Measurements from ENCODE around the gene ARID3B.
"Not testable (repeated sequence)": the region's sequence is repeated elsewhere in the genome, so short reads cannot be mapped to it uniquely, and the experiment has no call there.

The ARID3B gene

DNA sequence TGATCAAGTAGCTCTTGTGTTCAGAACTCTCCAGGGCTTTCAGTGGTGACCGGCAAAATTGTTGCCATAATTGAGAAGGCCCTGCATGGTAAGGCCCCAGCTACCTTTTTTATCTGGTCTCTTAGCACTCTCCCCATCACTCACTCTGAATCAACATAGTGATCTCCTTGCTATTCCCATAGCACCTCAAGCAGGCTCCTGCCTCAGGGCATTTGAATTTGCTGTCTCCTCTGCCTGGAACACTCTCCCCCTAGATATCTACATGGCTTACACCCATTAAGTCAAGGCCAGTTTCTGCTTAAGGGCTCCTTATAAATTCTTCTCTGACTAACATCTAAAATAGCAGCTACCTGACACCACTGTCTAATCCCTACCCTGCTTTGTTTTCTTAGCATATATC is 3.3 kb upstream of the ARID3B start:
- DNase-seq = no peak

DNA sequence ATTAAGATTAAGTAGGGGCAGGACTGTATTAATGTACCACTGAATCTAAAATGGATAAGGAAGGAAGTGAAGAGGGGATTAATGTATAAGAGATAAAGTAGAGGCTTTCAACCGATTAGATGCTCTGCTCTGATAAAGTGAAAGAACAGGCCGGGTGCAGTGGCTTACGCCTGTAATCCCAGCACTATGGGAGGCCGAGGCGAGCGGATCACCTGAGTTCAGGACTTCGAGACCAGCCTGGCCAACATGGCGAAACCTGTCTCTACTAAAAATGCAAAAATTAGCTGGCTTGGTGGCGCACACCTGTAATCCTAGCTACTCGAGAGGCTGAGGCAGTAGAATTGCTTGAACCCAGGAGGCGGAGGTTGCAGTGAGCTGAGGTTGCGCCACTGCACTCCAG is 1.5 kb upstream of the ARID3B start:
- not testable (repeated sequence) for DNase-seq

DNA sequence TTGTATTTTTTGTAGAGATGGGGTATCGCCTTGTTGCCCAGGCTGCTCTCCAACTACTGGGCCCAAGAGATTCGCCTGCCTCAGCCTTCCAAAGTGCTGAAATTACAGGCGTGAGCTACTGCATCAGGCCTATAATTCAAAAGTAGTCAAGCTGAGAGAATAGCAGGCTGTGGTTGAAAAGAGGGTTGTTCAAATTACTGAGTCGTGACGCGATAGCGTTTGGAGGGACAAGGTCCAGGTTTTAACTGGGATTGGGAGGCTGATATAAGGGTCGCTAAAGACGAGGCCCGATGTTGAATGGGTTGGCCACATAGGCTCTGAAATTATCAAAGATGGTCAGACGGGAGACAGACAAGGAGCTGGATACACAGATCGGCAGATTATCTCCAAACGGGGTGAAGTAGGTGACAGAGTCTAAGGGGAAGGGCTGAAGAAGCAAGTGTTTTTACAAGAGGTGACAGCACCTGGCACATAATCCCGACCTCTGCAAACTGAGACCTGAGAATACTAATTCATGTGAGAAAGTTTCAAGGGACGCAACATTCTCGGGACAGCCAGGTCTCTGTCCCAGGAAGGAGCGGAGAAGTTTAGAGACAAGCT is 759 bp upstream of the ARID3B start:
- no peak for DNase-seq

DNA sequence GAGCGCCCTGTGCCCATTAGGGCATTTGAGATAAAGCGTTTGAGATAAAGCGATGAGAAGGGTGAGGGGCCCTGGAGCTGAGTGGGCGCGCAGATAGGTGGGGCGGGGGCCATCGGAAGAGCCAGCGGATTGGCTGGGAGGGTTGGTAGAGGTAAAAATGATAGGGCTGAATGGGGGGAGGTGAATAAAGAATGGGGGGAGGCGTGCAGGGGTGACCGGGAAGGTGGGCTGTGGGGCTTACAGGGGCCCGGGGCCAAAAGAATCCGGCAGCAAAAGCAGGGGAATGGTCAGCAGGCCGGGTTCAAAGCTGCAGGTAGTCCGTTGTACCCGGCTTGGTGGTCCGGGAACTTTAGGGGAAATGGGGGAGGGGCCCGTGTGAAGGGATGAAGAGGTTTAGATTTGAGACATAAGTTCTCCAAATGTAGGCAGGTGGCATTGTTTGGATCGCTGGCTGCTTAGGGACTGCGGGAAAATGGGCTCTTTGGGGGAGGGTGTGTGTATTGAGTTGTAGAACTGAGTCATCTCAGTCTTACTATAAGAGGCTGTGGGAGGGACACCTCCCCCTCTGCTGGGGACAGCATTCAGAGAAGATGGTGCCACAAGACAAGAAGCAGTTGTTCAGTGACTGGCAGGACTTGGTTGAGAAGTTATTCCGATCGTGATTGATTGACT is 610 bp downstream of the ARID3B start:
- DNase-seq = no peak

DNA sequence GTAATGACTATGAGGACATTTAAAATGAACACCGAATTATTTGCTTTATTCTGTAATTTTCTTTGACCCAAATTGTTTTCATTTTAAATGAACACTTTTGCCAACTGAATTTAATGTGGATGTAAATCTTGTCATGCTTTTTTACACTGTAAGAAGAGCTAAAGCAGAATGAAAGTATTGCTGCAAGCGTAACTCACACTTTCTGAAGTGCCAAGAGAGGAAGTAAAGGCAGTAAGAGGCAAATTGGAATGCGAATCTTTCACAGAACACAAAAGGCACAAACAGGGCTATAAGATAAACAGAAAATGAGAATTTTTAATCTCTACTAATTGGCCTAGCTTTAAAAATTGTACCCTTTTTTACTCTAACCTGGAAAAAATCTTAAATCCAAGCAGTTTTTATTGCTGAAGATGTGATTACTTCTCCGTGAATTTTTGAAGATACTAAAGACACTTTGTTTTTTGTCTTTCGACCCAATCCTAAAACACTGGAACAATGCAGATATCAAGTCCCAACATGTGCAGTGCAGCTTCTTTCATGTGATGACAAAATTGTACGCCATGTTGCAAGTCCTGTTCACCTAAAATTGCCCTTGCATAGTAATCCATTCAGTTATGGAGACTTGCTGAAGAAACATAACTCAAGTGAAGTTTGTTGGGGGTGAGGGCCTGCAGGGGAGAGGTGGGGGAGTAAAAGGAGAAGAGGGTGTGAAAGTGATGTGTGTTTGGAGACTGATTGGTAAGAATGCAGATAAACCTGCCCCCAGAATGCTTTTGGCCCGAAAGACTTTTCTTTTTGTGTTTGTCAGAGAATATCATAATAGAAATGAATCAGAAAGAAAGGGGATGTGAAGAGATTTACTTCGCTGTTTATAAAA is 1.4 kb downstream of the ARID3B start:
- DNase-seq = no peak

DNA sequence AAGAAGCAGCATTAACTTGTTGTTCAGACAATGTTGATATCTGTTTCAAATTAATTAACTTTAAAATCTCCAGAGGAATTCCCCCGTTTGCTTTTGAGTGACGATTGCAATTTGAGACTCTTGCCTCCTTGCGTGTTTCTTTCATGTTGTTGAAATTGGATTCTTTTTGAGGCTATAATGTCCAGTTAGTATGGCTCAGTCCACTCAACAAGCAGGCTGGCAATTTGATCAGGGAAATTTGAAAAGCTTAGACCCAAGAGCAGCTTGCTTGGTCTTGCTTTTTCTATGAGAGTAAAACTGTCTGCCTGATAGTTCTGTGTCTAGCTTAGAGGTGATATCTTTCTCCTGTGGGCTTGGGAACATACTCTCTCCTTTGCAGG is 2.0 kb downstream of the ARID3B start:
- DNase-seq = no peak

DNA sequence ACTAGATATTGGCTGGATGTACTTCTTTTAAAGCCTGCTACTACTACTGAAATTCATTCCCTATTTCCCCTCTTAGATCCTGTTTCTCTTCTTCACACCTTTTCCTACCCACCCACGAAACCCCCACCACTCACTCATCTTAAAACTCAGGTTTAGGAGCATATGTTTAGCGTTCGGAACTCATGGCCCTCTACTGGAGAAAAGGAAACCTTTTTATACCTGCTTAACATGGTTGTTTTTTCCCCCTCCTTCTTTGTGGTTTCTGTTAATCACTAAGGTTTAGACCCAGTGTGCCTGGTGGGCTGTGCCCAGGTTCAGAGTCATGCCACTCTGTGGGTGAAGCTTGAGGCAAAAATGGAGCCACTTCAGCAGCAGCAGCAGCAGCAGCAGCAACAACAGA is 2.6 kb downstream of the ARID3B start:
- no peak for DNase-seq

DNA sequence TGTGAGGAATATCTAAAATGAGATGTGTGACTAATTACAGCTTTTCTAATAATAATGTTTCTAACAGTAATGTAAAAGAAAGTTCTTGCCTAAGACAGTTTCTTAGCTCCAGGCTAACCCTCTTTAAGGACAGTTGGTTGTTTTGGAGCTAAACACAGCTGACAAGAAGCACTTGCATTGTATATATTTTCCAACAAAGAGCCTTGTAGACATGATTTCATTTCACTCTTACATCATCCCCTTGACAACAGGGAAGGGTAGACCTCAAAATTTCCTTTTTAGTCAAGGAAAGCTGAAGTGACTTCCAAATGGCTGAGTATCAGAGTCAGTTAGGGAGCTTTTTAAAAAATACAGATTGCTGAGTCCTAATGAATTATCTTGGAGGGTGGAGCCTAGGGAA is 4.1 kb downstream of the ARID3B start:
- DNase-seq = no peak

DNA sequence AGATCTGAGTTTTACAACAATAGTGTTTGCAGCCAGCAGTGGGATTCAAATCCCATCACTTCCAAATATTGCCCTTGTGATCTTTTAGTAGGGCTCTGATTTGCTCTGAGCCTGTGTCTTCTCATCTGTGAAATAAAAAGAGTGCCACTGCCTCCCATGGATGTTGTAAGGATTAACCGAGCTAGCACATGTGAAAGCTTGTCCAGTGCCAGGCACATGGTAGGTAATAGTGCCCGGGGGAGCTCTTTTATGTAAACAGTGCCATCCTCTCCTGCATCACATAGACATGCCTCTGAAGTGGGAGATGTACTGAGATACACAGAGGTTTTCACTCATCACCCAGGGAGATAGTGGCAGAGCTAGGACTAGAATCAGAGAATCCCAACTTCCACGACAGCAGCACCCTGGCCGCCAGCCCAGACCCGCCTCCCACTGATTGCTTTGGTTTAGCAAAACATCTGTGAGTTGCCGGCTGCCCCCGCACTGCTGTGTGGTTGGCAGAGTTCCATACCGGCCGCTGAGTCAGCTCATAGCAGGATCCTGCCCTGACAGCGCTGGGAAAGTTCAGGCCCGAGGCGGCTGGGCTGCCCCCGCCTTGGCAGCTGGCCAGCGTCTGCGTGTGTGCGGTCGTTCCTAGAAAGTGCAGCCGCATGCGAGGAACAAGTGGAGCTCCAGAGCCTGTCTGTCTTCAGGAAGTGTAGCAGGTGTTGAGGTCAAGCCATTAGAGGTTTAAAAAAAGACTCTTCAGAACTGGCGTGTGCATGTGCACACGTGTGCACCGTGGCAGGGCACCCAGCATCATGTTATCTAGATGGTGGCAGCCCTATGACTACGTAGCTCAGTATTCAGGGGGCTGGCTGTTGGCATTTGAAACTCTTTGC is 5.0 kb downstream of the ARID3B start:
- DNase-seq = peak; percentile 96

DNA sequence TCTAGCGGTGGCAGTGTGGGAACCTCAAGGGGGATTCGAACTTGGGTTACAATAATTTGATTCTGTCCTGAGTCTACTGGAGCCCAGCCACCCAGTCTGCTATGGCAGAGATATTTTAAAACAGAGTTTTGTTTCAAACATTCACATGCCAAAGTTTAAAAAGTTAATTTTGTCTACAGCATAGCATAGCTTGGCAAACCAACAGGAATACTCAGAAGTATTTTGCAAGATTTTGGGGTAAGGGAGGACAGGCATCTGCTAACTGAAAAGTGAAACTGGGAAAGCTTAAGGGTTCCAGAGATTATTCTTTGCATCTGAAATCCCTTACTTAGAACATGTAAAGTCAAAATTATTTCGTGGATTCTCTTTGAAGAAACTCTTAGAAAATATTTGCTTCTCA is 6.6 kb downstream of the ARID3B start:
- DNase-seq = no peak

DNA sequence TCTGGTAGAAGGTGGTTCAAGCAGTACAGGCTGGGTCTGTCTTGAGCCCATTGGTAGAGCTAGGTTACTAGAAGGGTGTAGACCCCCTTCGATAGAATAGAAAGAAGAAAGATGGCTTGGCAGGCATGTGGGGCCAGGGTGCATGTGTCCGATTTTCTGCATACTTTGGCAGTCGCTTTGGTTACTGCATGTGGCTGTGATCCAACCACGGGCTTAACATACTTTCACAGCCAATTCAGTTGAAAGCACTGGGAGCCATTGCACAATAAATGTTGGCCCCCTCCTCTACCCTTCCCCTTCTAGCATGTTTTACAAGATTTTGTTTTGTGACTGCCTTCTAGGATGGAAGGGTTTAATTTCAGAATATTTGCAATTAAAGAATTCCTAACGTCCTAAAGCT is 7.2 kb downstream of the ARID3B start:
- no peak for DNase-seq

DNA sequence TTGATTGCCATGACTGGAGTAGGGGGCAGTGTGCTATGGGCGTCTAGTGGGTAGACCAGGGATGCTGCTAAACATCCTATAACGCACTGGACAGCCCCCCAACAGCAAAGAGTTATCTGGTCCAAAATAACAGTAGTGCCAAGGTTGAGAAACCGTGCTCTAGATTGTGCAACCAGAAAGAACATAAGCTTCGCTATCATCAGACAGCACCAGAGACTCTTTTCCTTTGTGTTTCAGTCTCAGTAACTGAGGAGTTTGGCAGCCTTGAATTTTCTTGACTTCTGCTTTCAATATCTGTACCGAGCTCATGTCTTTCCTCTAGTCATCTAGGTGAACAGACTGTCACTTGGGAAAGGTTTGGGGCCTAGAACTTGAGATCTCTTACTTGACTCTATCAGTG is 8.8 kb downstream of the ARID3B start:
- DNase-seq = no peak

DNA sequence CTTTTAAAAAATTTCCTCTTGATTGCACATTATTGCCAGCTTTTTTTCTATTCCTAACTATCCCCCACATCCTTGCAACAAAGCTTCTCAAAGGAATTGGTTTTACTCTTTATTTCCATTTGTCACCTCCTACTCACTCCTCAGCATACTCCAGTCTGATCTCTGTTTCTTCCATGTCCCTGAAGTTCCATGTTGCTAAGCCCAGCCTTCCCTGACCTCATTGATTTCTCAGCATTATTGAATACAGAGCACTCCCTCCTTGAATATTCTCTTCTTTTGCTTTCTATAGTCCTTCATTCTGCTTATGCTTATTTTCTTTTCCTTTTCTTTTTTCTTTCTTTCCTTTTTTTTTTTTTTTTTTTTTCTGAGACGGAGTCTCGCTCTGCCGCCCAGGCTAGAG is 10.7 kb downstream of the ARID3B start:
- no peak for DNase-seq

DNA sequence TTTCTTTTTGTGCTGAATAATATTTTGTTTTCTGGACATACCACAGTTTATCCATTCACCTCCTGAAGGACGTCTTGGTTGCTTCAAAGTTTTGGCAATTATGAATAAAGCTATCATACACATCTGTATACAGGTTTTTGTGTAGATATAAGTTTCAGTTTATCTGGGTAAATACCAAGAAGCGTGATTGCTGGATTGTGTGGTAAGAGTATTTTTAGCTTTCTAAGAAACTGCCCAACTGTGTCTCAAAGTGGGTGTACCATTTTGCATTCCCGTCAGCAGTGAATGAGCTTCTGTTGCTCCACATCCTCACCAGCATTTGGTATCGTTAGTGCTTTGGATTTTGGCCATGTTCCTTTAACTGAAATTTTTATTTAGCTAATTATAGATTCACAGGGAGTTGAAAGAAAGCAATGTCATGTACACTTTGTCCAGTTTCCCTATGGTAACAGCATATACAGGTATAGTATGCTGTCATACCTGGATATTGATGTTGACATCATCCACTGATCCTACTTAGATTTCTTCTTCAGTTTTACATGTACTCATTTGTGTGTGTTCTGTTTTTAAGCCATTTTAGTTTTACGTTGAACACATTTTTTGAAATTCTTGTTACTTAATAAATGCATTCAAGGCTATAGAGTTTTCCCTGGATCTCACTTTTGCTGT is 11.9 kb downstream of the ARID3B start:
- DNase-seq = no peak

DNA sequence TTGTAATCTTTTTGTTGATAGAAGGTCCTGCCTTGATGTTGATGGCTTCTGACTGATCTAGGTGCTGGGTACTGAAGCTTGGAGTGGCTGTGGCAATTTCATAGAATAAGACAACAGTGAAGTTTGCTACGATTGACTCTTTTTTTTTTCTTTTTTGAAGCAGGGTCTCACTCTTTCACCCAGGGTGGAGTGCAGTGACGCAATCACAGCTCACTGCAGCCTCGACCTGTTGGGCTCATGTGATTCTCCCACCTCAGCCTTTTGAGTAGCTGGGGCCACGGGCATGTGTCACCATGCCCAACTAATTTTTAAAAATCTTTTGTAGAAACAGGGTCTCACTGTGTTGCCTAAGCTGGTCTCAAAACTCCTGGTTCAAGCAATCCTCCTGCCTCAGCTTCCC is 14.2 kb downstream of the ARID3B start:
- no peak for DNase-seq

DNA sequence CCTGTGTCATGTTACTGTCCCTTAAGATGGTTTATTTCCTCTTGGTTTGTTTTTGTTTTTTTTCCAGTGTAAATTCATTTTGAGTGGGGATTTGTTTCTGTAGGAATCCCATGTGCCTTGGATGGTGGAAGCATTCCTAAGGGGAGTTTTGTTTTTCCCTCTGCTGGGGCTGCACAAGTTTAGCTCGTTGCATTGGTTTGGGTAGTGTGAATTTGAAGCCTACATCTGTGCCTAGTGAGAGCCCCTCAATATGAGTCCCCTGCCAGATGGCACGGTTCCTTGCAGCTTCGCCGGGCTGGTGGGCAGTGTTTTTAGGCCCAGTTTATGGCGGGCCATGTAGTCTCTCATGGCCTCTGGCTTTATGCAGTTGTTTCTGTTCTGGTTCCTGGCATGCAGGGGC is 17.7 kb downstream of the ARID3B start:
- DNase-seq = no peak

DNA sequence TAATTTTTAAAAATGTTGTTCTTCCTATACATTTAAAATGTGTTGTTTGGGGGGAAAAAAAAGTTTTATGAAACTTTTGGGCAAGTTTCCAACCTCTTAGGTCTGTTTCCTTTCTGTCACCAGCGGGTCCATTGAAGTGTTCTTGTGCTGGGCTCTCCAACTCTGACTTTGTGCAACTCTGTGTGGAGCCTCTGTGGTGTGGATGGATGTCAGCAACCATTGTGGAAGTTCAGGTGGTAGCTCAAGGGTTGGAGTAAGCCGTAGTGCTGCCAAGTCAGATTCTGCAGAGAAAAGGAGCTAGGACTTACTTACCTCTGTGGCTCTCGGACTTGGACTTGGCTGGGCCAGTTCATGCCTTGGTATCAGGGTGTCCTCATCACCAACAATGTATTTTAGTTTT is 22.4 kb downstream of the ARID3B start:
- DNase-seq = no peak

DNA sequence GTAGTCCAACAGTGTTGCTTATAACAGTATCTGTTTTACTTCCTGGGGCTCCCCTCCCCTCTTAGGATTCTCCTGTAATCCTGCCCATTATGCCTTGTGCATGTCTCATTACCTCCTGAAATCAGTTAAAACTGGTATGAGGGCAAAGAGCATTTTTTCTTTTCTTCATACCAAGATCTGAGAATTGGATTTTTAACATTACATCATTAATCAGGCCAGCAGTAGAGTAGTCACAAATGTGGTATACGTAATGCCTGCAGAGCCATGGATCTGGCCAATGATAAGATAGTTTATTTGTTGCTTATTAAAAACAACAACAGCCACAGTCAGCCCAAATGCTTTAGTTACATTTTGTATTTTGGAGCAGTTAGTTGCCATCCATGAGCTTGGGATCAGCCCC is 23.2 kb downstream of the ARID3B start:
- no peak for DNase-seq

DNA sequence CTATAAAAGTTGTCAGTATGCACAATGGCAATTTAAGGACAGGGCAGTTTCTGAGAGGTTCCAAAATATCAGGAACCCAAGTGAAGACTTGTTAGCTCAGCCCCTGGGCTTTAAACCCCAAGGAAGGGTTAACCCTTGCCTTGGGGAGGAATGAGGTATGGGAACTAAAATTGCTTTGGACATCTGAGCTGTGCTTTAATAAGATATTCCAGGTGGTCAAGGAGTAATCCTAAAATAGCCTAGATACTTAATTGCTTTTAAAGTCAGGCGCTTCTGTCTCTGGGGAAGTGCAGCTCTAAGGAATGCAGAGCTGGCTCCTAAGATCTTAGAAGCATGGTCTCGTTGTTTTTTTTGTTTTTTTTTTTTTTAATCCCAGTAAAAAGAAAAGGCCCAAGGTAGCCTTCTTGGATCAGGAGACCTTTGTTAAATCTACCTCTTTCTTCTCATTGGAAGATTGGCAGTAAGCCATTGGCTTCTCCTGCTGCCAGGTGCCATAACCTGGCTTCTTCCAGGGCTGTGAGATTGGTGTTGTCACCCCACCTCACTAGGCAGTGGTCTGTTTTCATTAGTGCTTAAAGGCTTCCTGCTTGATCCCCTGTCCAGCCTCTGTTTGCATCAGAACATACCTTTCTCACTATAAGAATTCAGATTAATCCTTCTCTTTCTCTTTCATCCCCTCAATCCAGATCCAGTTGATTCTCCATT is 24.5 kb downstream of the ARID3B start:
- DNase-seq = no peak

DNA sequence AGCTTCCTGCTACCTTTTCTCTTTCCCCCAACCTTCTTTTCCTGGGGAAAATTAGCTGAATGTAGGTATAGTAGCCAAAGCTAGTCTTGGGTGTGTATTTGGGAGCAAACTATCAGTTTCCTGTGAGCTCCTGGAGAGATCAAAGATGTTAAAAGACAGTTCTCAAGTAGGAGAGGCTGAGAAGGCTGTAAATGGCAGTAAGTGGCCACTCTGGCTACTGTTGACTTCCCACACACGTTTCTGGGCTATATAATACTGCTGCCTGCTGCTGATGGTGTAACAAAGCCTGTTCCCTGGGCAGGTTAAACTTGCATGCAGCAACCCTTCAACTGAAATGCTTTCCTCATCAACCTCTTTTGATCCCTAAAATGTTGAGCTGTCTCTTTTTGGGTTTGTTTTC is 27.6 kb downstream of the ARID3B start:
- no peak for DNase-seq

DNA sequence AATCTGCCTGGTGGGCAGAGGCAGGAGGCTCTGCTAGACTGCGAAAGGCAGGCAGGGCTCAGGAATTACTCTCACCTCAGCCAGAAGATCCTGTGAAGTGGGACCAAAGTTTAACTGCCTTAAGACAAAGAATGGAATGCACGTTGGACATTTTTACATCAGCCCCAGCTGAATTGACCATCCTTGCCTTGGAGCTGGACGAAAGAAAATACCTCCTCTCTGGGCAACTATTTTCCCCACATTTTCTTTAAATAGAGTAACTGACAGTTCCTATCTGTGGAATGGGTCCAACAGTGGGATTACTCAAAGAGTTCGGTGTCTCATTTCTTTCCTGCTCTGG is 28.7 kb downstream of the ARID3B start:
- no peak for DNase-seq

DNA sequence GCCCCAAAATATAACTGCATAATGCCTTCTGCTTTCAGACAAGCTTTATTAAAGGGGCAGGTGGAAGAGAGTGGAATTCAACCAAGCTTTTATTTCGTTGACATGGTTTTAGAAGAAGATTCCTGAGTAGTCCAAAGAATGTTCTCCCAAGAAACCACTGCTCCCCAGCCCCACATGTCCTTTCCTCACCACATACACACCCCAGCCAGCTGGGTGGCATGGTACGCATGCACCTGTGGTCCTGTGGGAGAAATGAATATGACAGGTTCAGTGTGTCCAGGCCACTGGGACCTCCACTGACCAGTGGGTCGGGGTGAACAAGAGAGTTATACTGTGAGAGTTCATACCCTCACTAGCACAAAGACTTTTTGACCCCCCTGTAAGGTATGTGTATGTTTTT is 30.2 kb downstream of the ARID3B start:
- DNase-seq = no peak

All from DMS 273 treated with DMSO at 0.1 percent for 48 hours (cell line).